WTC11 (cell line): ENCODE measurements around the gene MTHFD1L. TPM values are rescaled to one million over a fixed set of nuclear protein-coding genes. Genes with fewer than 3 reads are reported as not detected.

Experiments
- ATAC-seq: fragments of 200-7000 bp; cut with Tn5 transposase; 2 replicates; pipeline ENCODE4 v1.10.0; 2021; ENCODE audit warnings: mild to moderate bottlenecking, moderate library complexity
- CTCF ChIA-PET: fragments of 300-600 bp; sonication (Branson Sonifier 250); formaldehyde crosslinking; loops from one replicate; lab custom pipeline; 2021; ENCODE audit warnings: antibody characterized with exemption; lab: Charles Lee
- POLR2A ChIA-PET: fragments of 350-600 bp; sonication (Branson Sonifier 250); formaldehyde crosslinking; loops from one replicate; lab custom pipeline; 2021; ENCODE audit warnings: antibody characterized with exemption; lab: Charles Lee
- DNase-seq: peaks from one replicate; pipeline ENCODE4 v3.0.0; 2021; ENCODE audit warnings: low spot score
- H3K27ac Mint-ChIP-seq: 2 replicates; pipeline ENCODE4 v1.8.0; 2021; ENCODE audit warnings: mixed read lengths
- H3K27me3 Mint-ChIP-seq: 2 replicates; pipeline ENCODE4 v1.8.0; 2021; ENCODE audit warnings: low read depth, mild to moderate bottlenecking, moderate library complexity, mixed read lengths
- H3K36me3 Mint-ChIP-seq: 2 replicates; pipeline ENCODE4 v1.8.0; 2021; ENCODE audit warnings: mixed read lengths
- H3K4me1 Mint-ChIP-seq: 2 replicates; pipeline ENCODE4 v1.8.0; 2022; ENCODE audit warnings: mixed read lengths
- H3K4me3 Mint-ChIP-seq: 2 replicates; pipeline ENCODE4 v1.8.0; 2021; ENCODE audit warnings: mild to moderate bottlenecking, moderate library complexity, mixed read lengths
- H3K9me3 Mint-ChIP-seq: 2 replicates; pipeline ENCODE4 v1.8.0; 2021; ENCODE audit warnings: mixed read lengths
- ATF3 ChIP-seq: sonication (generic); formaldehyde crosslinking; conservative IDR thresholded peaks from 2 replicates; pipeline ENCODE4 v1.8.1; 2022; ENCODE audit warnings: mild to moderate bottlenecking, missing genetic modification reagents
- CREM ChIP-seq: sonication (generic); formaldehyde crosslinking; IDR thresholded peaks from 2 replicates; pipeline ENCODE4 v1.8.1; 2022; ENCODE audit warnings: mild to moderate bottlenecking, missing genetic modification reagents, moderate library complexity
- E2F5 ChIP-seq: sonication (generic); formaldehyde crosslinking; IDR thresholded peaks from 2 replicates; pipeline ENCODE4 v1.8.1; 2022; ENCODE audit warnings: mild to moderate bottlenecking, moderate library complexity, missing genetic modification reagents
- EMX1 ChIP-seq: fragments of 250-450 bp; sonication (Bioruptor Pico); IDR thresholded peaks from 2 replicates; pipeline ENCODE4 v1.8.0; 2021; ENCODE audit warnings: mild to moderate bottlenecking
- ETV6 ChIP-seq: sonication (generic); formaldehyde crosslinking; IDR thresholded peaks from 2 replicates; pipeline ENCODE4 v1.8.1; 2022; ENCODE audit warnings: mild to moderate bottlenecking, missing genetic modification reagents
- FOXP1 ChIP-seq: sonication (generic); formaldehyde crosslinking; IDR thresholded peaks from 2 replicates; pipeline ENCODE4 v1.8.0; 2022; ENCODE audit warnings: missing genetic modification reagents, mild to moderate bottlenecking, moderate library complexity, borderline replicate concordance
- GRHL2 ChIP-seq: fragments of 250-450 bp; sonication (Bioruptor Pico); IDR thresholded peaks from 2 replicates; pipeline ENCODE4 v1.8.0; 2022; ENCODE audit warnings: mild to moderate bottlenecking, moderate library complexity; ENCODE audit not compliant: insufficient replicate concordance, severe bottlenecking
- HMGA2 ChIP-seq: fragments of 250-450 bp; sonication (Bioruptor Pico); IDR thresholded peaks from 2 replicates; pipeline ENCODE4 v1.4.0; 2021; ENCODE audit warnings: mild to moderate bottlenecking, moderate library complexity
- MXD4 ChIP-seq: fragments of 250-450 bp; sonication (Bioruptor Pico); IDR thresholded peaks from 2 replicates; pipeline ENCODE4 v1.8.0; 2021; ENCODE audit warnings: mild to moderate bottlenecking, moderate library complexity, borderline replicate concordance
- NR2C2 ChIP-seq: sonication (generic); formaldehyde crosslinking; IDR thresholded peaks from 2 replicates; pipeline ENCODE4 v1.8.0; 2022; ENCODE audit warnings: mild to moderate bottlenecking, missing genetic modification reagents
- SMAD4 ChIP-seq: sonication (generic); formaldehyde crosslinking; IDR thresholded peaks from 2 replicates; pipeline ENCODE4 v1.8.0; 2022; ENCODE audit warnings: mild to moderate bottlenecking, missing genetic modification reagents
- TEAD1 ChIP-seq: sonication (generic); formaldehyde crosslinking; IDR thresholded peaks from 2 replicates; pipeline ENCODE4 v1.8.0; 2022; ENCODE audit warnings: mild to moderate bottlenecking, missing genetic modification reagents
- TP53 ChIP-seq: sonication (generic); formaldehyde crosslinking; IDR thresholded peaks from 2 replicates; pipeline ENCODE4 v1.8.1; 2023; ENCODE audit warnings: mild to moderate bottlenecking, missing genetic modification reagents
- ZNF121 ChIP-seq: sonication (generic); formaldehyde crosslinking; IDR thresholded peaks from 2 replicates; pipeline ENCODE4 v1.8.0; 2023; ENCODE audit warnings: missing genetic modification reagents
- total RNA-seq: library from RNA; stranded (reverse); gene quantifications from 3 replicates; pipeline ENCODE4 v1.2.3, GENCODE V29; 2021
- TF ChIP-seq, protein P1 (sequence below): sonication (generic); formaldehyde crosslinking; IDR thresholded peaks from 2 replicates; pipeline ENCODE4 v1.8.0; 2022; ENCODE audit warnings: mild to moderate bottlenecking, missing genetic modification reagents
- TF ChIP-seq, protein P2 (sequence below): sonication (generic); formaldehyde crosslinking; IDR thresholded peaks from 2 replicates; pipeline ENCODE4 v1.8.0; 2022; ENCODE audit warnings: missing genetic modification reagents
- TF ChIP-seq, protein P3 (sequence below): fragments of 250-450 bp; sonication (Bioruptor Pico); IDR thresholded peaks from 2 replicates; pipeline ENCODE4 v1.9.0; 2021; ENCODE audit warnings: mild to moderate bottlenecking, borderline replicate concordance
- TF ChIP-seq, protein P4 (sequence below): fragments of 250-450 bp; sonication (Bioruptor Pico); IDR thresholded peaks from 2 replicates; pipeline ENCODE4 v1.9.0; 2021; ENCODE audit warnings: mild to moderate bottlenecking
- TF ChIP-seq, protein P5 (sequence below): fragments of 250-450 bp; sonication (Bioruptor Pico); IDR thresholded peaks from 2 replicates; pipeline ENCODE4 v1.9.0; 2021; ENCODE audit warnings: moderate library complexity, mild to moderate bottlenecking, inconsistent platforms, borderline replicate concordance

MTHFD1L gene
- total RNA-seq, 1 experiment from 2014 or later: 104 TPM

DNA sequence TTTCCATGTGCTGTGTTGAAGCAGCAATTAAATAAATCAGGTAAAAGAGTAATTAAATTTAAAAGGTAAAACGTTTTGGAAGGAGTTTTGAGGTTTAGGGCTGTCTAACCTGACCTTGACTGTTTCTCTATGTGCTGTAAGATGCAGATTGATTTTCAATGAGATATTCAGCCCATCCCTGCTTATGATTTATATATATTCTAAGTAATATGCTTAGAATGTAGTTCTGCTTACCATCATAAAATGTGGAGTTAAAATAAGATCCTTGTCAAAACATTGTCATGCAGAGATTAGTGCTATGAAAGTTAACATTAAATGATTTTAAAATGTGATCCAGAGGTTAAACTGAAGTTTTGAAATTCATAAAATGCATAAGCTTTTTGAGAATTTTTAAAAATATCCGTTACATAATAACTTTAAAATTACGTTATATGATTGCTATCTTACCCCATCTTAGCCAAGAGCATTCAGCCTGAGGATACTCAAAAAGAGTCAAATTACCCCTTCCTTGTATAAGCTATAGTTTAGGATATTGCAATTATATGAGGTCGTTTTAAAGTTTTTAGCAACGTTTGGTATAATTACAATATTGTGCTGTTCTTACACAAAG, 122.5 kb downstream of the MTHFD1L start (continued):
- TF ChIP-seq, protein P1, sequence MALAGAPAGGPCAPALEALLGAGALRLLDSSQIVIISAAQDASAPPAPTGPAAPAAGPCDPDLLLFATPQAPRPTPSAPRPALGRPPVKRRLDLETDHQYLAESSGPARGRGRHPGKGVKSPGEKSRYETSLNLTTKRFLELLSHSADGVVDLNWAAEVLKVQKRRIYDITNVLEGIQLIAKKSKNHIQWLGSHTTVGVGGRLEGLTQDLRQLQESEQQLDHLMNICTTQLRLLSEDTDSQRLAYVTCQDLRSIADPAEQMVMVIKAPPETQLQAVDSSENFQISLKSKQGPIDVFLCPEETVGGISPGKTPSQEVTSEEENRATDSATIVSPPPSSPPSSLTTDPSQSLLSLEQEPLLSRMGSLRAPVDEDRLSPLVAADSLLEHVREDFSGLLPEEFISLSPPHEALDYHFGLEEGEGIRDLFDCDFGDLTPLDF (CRISPR knock-in tag): no peak

- peaks cover 4% of the 10 kb centered on the region for H3K4me1 Mint-ChIP-seq
- ChIA-PET CTCF (interaction anchor here (1.2 kb wide), 1 partner anchor 23 kb away, joined by 3 read pairs; no protein-coding TSS in a partner anchor), POLR2A (no interaction called here)
- TF ChIP-seq, protein P2, sequence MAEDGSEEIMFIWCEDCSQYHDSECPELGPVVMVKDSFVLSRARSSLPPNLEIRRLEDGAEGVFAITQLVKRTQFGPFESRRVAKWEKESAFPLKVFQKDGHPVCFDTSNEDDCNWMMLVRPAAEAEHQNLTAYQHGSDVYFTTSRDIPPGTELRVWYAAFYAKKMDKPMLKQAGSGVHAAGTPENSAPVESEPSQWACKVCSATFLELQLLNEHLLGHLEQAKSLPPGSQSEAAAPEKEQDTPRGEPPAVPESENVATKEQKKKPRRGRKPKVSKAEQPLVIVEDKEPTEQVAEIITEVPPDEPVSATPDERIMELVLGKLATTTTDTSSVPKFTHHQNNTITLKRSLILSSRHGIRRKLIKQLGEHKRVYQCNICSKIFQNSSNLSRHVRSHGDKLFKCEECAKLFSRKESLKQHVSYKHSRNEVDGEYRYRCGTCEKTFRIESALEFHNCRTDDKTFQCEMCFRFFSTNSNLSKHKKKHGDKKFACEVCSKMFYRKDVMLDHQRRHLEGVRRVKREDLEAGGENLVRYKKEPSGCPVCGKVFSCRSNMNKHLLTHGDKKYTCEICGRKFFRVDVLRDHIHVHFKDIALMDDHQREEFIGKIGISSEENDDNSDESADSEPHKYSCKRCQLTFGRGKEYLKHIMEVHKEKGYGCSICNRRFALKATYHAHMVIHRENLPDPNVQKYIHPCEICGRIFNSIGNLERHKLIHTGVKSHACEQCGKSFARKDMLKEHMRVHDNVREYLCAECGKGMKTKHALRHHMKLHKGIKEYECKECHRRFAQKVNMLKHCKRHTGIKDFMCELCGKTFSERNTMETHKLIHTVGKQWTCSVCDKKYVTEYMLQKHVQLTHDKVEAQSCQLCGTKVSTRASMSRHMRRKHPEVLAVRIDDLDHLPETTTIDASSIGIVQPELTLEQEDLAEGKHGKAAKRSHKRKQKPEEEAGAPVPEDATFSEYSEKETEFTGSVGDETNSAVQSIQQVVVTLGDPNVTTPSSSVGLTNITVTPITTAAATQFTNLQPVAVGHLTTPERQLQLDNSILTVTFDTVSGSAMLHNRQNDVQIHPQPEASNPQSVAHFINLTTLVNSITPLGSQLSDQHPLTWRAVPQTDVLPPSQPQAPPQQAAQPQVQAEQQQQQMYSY: no peak
- TF ChIP-seq GRHL2 (CRISPR knock-in tag) (no peak), TEAD1 (CRISPR knock-in tag) (no peak)
- H3K9me3 Mint-ChIP-seq: no peaks in the 10 kb centered on the region
- DNase-seq: no peak
- peaks cover 22% of the 10 kb centered on the region for H3K36me3 Mint-ChIP-seq
- ATAC-seq: no peak
- no peaks in the 10 kb centered on the region for H3K27me3 Mint-ChIP-seq
- no peak overlapping the region for H3K27ac Mint-ChIP-seq
- no peak overlapping the region for H3K4me3 Mint-ChIP-seq
These were observed 126.0 kb downstream of the MTHFD1L start for GRCh38 chr6:150991487-150991886.

DNA sequence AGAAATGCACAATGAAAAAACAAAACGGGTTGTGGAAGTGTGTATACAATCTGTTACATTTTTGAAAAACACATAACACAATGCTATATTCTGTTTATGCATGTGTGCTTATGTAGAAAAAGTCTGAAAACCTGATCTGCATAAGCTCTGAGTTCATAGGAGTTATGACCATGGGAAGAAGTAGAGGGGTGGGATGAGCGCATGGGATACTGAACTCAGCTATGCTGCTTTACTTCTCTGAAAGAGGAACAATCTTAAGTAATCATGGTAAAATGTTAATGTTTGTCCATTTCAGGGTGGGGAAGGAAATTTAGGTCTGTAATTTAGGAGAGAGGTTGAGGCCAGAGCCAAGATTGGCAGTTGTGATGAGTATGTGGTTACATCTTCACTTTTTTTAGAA, 126.8 kb downstream of the MTHFD1L start:
- Mint-ChIP-seq H3K4me3 (no peak overlapping the region), H3K27me3 (no peaks in the 10 kb centered on the region), H3K9me3 (no peaks in the 10 kb centered on the region), H3K4me1 (peaks cover 4% of the 10 kb centered on the region), H3K36me3 (peaks cover 24% of the 10 kb centered on the region), H3K27ac (no peak overlapping the region)
- ChIA-PET CTCF (interaction anchor here (1.2 kb wide), 1 partner anchor 22 kb away, joined by 3 read pairs; no protein-coding TSS in a partner anchor), POLR2A (no interaction called here)
- no peak for TF ChIP-seq E2F5 (CRISPR knock-in tag)
- no peak for TF ChIP-seq ZNF121 (CRISPR knock-in tag)
- no peak for TF ChIP-seq MXD4 (CRISPR knock-in tag)
- TF ChIP-seq, protein P3, sequence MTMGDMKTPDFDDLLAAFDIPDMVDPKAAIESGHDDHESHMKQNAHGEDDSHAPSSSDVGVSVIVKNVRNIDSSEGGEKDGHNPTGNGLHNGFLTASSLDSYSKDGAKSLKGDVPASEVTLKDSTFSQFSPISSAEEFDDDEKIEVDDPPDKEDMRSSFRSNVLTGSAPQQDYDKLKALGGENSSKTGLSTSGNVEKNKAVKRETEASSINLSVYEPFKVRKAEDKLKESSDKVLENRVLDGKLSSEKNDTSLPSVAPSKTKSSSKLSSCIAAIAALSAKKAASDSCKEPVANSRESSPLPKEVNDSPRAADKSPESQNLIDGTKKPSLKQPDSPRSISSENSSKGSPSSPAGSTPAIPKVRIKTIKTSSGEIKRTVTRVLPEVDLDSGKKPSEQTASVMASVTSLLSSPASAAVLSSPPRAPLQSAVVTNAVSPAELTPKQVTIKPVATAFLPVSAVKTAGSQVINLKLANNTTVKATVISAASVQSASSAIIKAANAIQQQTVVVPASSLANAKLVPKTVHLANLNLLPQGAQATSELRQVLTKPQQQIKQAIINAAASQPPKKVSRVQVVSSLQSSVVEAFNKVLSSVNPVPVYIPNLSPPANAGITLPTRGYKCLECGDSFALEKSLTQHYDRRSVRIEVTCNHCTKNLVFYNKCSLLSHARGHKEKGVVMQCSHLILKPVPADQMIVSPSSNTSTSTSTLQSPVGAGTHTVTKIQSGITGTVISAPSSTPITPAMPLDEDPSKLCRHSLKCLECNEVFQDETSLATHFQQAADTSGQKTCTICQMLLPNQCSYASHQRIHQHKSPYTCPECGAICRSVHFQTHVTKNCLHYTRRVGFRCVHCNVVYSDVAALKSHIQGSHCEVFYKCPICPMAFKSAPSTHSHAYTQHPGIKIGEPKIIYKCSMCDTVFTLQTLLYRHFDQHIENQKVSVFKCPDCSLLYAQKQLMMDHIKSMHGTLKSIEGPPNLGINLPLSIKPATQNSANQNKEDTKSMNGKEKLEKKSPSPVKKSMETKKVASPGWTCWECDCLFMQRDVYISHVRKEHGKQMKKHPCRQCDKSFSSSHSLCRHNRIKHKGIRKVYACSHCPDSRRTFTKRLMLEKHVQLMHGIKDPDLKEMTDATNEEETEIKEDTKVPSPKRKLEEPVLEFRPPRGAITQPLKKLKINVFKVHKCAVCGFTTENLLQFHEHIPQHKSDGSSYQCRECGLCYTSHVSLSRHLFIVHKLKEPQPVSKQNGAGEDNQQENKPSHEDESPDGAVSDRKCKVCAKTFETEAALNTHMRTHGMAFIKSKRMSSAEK: no peak
- no peak for TF ChIP-seq CREM
- no peak for TF ChIP-seq SMAD4 (CRISPR knock-in tag)
- no peak for TF ChIP-seq ETV6 (CRISPR knock-in tag)
- TF ChIP-seq, protein P4, sequence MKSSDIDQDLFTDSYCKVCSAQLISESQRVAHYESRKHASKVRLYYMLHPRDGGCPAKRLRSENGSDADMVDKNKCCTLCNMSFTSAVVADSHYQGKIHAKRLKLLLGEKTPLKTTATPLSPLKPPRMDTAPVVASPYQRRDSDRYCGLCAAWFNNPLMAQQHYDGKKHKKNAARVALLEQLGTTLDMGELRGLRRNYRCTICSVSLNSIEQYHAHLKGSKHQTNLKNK (CRISPR knock-in tag): no peak
- TF ChIP-seq NR2C2 (CRISPR knock-in tag): no peak
- TF ChIP-seq, protein P5, sequence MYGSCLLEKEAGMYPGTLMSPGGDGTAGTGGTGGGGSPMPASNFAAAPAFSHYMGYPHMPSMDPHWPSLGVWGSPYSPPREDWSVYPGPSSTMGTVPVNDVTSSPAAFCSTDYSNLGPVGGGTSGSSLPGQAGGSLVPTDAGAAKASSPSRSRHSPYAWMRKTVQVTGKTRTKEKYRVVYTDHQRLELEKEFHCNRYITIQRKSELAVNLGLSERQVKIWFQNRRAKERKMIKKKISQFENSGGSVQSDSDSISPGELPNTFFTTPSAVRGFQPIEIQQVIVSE: no peak
- no peak for TF ChIP-seq ATF3 (CRISPR knock-in tag)
- no peak for TF ChIP-seq EMX1 (CRISPR knock-in tag)
- no peak for TF ChIP-seq HMGA2
- no peak for TF ChIP-seq TP53 (CRISPR knock-in tag)
- TF ChIP-seq FOXP1 (CRISPR knock-in tag): no peak
- no peak for DNase-seq
- ATAC-seq: no peak
